HepG2 (cell line): Measurements from ENCODE around the gene HAO2. TPM values are rescaled to one million over a fixed set of nuclear protein-coding genes. Genes with fewer than 3 reads are reported as not detected.

ENCODE experiments used
- ATAC-seq: fragments of 200-7000 bp; cut with Tn5 transposase; 3 replicates; pipeline ENCODE4 v1.9.1; 2020; ENCODE audit warnings: mild to moderate bottlenecking, moderate library complexity
- BruUV-seq: library from RNA; stranded (reverse); fragments of 400-500 nt; replicated peaks from 2 replicates; lab custom pipeline; 2021; lab: Mats Ljungman, UMichigan
- CTCF ChIA-PET: fragments of 300-600 bp; formaldehyde crosslinking; extraction: SDS; loops from one replicate; lab custom pipeline; 2021; ENCODE audit warnings: low total read pairs, inconsistent platforms, low intra/inter-chr PET ratio; lab: Yijun Ruan, JAX
- POLR2A ChIA-PET: fragments of 350-600 bp; sonication (Branson Sonifier 250); formaldehyde crosslinking; loops from one replicate; lab custom pipeline; 2020; ENCODE audit warnings: antibody characterized with exemption, inconsistent platforms; lab: Yijun Ruan, JAX
- DNase-seq: peaks from one replicate; pipeline ENCODE4 v3.0.0-alpha.2; 2015; ENCODE audit warnings: low spot score
- FAIRE-seq: peaks from 3 replicates; lab custom pipeline; 2011; peaks lifted over from hg19 to GRCh38; lab: Jason Lieb, UNC
- H2AFZ ChIP-seq: one replicate; pipeline ENCODE4 v1.6.1; 2011; ENCODE audit warnings: low read length, inconsistent platforms
- H3K27ac ChIP-seq: fragments of 300-600 bp; 3 replicates; pipeline ENCODE4 v1.8.0; 2011; ENCODE audit warnings: mixed run types, mild to moderate bottlenecking, mixed read lengths, low read length, inconsistent platforms; ENCODE audit not compliant: insufficient read depth; ENCODE audit errors: extremely low read length
- H3K27me3 ChIP-seq, 2 experiments: fragments of 200-600 bp in 1 of 2; 2 replicates in 1 of 2; 3 replicates in 1 of 2; pipeline versions ENCODE4 v1.6.0 to v1.8.0; 2011; ENCODE audit warnings: low read length in 2 of 2, mild to moderate bottlenecking in 2 of 2, moderate library complexity in 2 of 2, inconsistent platforms in 1 of 2; ENCODE audit not compliant: insufficient read depth in 2 of 2, control insufficient read depth in 1 of 2
- H3K36me3 ChIP-seq, 2 experiments: fragments of 200-600 bp in 1 of 2; replicated peaks in 1 of 2; 2 replicates in 1 of 2; 3 replicates in 1 of 2; pipeline versions ENCODE4 v1.5.1 to v1.8.0; 2011; ENCODE audit warnings: low read length in 2 of 2, inconsistent platforms in 1 of 2; ENCODE audit not compliant: insufficient read depth in 2 of 2, control insufficient read depth in 1 of 2
- H3K4me1 ChIP-seq: 2 replicates; pipeline ENCODE4 v1.5.1; 2012; ENCODE audit warnings: low read length, inconsistent platforms; ENCODE audit not compliant: insufficient read depth
- H3K4me2 ChIP-seq: 2 replicates; pipeline ENCODE4 v1.6.0; 2011; ENCODE audit warnings: low read depth, low read length, inconsistent platforms
- H3K4me3 ChIP-seq, 3 experiments: fragments of 200-600 bp in 1 of 3; sonication (generic), shearing (Covaris generic) in 1 of 3; replicated peaks in 1 of 3; 2 replicates each; pipeline ENCODE4 v1.5.1; 2011 to 2016; ENCODE audit warnings: low read length in 3 of 3, inconsistent platforms in 2 of 3, low read depth in 2 of 3, mild to moderate bottlenecking in 2 of 3, control low read depth in 1 of 3, mixed read lengths in 1 of 3; ENCODE audit not compliant: insufficient read depth in 1 of 3
- H3K79me2 ChIP-seq: one replicate; pipeline ENCODE4 v1.6.1; 2011; ENCODE audit warnings: low read length, inconsistent platforms; ENCODE audit not compliant: insufficient read depth
- H3K9ac ChIP-seq: 2 replicates; pipeline ENCODE4 v1.6.0; 2011; ENCODE audit warnings: mild to moderate bottlenecking, low read depth, low read length, inconsistent platforms; ENCODE audit not compliant: insufficient read depth
- H3K9me3 ChIP-seq: 2 replicates; pipeline ENCODE4 v1.5.1; 2012; ENCODE audit warnings: mild to moderate bottlenecking, low read length
- H4K20me1 ChIP-seq: 2 replicates; pipeline ENCODE4 v1.6.0; 2011; ENCODE audit warnings: inconsistent platforms, mild to moderate bottlenecking, low read length, moderate library complexity; ENCODE audit not compliant: insufficient read depth
- CAMTA2 ChIP-seq: sonication (generic); formaldehyde crosslinking; IDR thresholded peaks from 2 replicates; pipeline ENCODE4 v1.4.0; 2020; ENCODE audit warnings: mild to moderate bottlenecking, missing genetic modification reagents, borderline replicate concordance
- HNRNPL ChIP-seq: fragments of 200-400 bp; formaldehyde crosslinking; IDR thresholded peaks from 2 replicates; pipeline ENCODE4 v1.6.1; 2017; ENCODE audit warnings: mild to moderate bottlenecking, low read depth, low read length
- KDM2A ChIP-seq: sonication (generic); formaldehyde crosslinking; IDR thresholded peaks from 2 replicates; pipeline ENCODE4 v1.4.0; 2020; ENCODE audit warnings: low read depth, missing genetic modification reagents, borderline replicate concordance
- NR2F2 ChIP-seq: IDR thresholded peaks from 2 replicates; pipeline ENCODE4 v1.6.1; 2012; ENCODE audit warnings: low read depth, inconsistent platforms, borderline replicate concordance
- POLR2A ChIP-seq, 2 experiments: IDR thresholded peaks; 2 replicates each; pipeline ENCODE4 v1.6.1; 2011; ENCODE audit warnings: low read depth in 2 of 2, low read length in 2 of 2, mild to moderate bottlenecking in 1 of 2, moderate library complexity in 1 of 2; ENCODE audit not compliant: insufficient read depth in 1 of 2
- PRMT3 ChIP-seq: sonication (generic); formaldehyde crosslinking; IDR thresholded peaks from 2 replicates; pipeline ENCODE4 v1.8.1; 2022; ENCODE audit warnings: low read depth, mild to moderate bottlenecking, moderate library complexity, missing genetic modification reagents, borderline replicate concordance
- RFXAP ChIP-seq: sonication (generic); formaldehyde crosslinking; IDR thresholded peaks from 2 replicates; pipeline ENCODE4 v1.4.0; 2020; ENCODE audit warnings: missing genetic modification reagents, borderline replicate concordance
- RORA ChIP-seq: sonication (generic); formaldehyde crosslinking; IDR thresholded peaks from 2 replicates; pipeline ENCODE4 v1.5.0; 2020; ENCODE audit warnings: mild to moderate bottlenecking, missing genetic modification reagents, moderate library complexity
- SOX6 ChIP-seq, 2 experiments: fragments of 450-650 bp in 1 of 2; sonication (generic) in 1 of 2; formaldehyde crosslinking in 1 of 2; IDR thresholded peaks; 2 replicates each; pipeline versions ENCODE4 v1.4.0 to v1.6.1; 2017 to 2020; ENCODE audit warnings: antibody characterized with exemption in 1 of 2, mild to moderate bottlenecking in 1 of 2, missing genetic modification reagents in 1 of 2
- ZNF264 ChIP-seq: sonication (generic); formaldehyde crosslinking; IDR thresholded peaks from 2 replicates; pipeline ENCODE4 v1.4.0; 2020; ENCODE audit warnings: missing genetic modification reagents
- ZNF589 ChIP-seq: sonication (generic); formaldehyde crosslinking; conservative IDR thresholded peaks from 2 replicates; pipeline ENCODE4 v1.8.0; 2022; ENCODE audit warnings: mild to moderate bottlenecking, moderate library complexity, missing genetic modification reagents
- WGBS: methylation state at CpG from one replicate; pipeline ENCODE4 v1.1.6; 2017; ENCODE audit warnings: low lambda C conversion rate; 5-methylcytosine and 5-hydroxymethylcytosine counted together
- in situ Hi-C: cut with HindIII; loops from 2 replicates; pipeline ENCODE4 v1.10.0; 2017; ENCODE audit warnings: low pct_unique_long_range_greater_than_20kb; ENCODE audit not compliant: extremely low pct_ligation_motif_present
- intact Hi-C: fragments of 100-400 bp; cut with micrococcal nuclease; formaldehyde crosslinking; loops from one replicate; pipeline ENCODE4 v1.10.0; 2022; ENCODE audit not compliant: unreplicated experiment
- polyA plus RNA-seq, 8 experiments: library from polyadenylated mRNA; depleted of rRNA in 3 of 8; stranded (reverse) in 7 of 8; unstranded in 1 of 8; fragments of >200 nt; fragmentation: Illumina TruSeq in 4 of 8; extraction: Trizol in 4 of 8; gene quantifications; 2 replicates each; pipeline versions ENCODE4 v1.2.1 to v1.2.3, GENCODE V29; 2011 to 2016; ENCODE audit warnings: low read depth in 4 of 8, missing spikeins in 1 of 8, mixed read lengths in 1 of 8; ENCODE audit not compliant: insufficient read depth in 1 of 8
- total RNA-seq, 5 experiments: library from RNA; depleted of rRNA; stranded (reverse); fragments of >200 nt; fragmentation: Illumina TruSeq; extraction: Trizol; gene quantifications; 2 replicates each; pipeline ENCODE4 v1.2.3, GENCODE V29; 2016; ENCODE audit warnings: low read depth in 1 of 5
- TF ChIP-seq, protein P1 (sequence below): sonication (generic); formaldehyde crosslinking; IDR thresholded peaks from 2 replicates; pipeline ENCODE4 v1.8.1; 2023; ENCODE audit warnings: mild to moderate bottlenecking, missing genetic modification reagents
- TF ChIP-seq, protein P2 (sequence below): sonication (generic); formaldehyde crosslinking; IDR thresholded peaks from 2 replicates; pipeline ENCODE4 v1.9.0; 2021; ENCODE audit warnings: missing genetic modification reagents, borderline replicate concordance
- TF ChIP-seq, protein P3 (sequence below): sonication (generic); formaldehyde crosslinking; IDR thresholded peaks from 2 replicates; pipeline ENCODE4 v1.4.0; 2020; ENCODE audit warnings: missing genetic modification reagents, borderline replicate concordance
- TF ChIP-seq, protein P4 (sequence below): IDR thresholded peaks from 2 replicates; pipeline ENCODE4 v1.6.1; 2016; ENCODE audit warnings: mild to moderate bottlenecking
- TF ChIP-seq, protein P5 (sequence below): IDR thresholded peaks from 2 replicates; pipeline ENCODE4 v1.6.1; 2016; ENCODE audit warnings: missing compliant biosample characterization, missing genetic modification reagents, borderline replicate concordance

HAO2 gene
- total and polyA plus RNA-seq, 2 of the 13 experiments (the other 11 are each of a cell fraction or from before 2014, with no cell fraction given), result 0.05 to 0.09 TPM

DNA sequence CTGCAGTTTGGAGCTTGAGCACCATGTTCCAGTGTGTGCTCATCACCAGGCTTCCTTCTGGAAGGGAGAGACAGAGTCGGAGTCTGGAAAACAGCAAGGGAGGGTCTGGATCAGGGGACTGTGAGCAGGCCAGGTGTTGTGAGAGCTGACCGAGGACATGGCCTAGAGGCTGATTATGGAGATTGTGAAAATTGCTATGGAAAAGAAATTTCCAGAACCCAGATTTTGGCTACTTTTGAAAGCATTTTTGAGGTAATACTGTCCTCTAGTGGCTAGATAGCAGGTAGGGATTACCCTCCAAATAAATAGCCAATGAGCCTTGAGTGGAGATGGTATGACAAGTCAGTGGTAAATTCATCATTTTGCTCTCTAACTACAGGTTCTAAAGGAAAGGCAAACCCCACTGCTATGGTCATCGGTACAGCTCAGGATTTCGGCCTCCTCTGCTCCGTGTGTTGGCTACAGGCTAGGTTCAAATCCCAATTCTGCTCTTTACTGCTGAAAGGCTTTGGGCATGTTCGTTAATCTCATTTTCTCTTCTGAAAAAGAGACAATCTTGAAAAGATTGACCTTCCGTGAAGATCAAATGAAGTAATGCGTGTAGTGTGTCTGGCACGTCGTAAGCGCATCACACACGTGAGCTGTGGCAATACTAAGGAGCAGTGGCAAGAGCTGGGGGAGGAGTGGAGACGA lies 1.0 kb upstream of the HAO2 start:
- ChIA-PET POLR2A (no interaction called here), CTCF (interaction anchor here (0.7 to 3.7 kb wide), 6 partner anchors 40 to 1290 kb away, joined by 3 to 80 read pairs (median 13); no protein-coding TSS in a partner anchor)
- H3K4me3 ChIP-seq, result no peak overlapping the region
- H3K9me3 ChIP-seq, result no peaks in the 10 kb centered on the region
- no peak overlapping the region for H3K4me2 ChIP-seq
- no peaks in the 10 kb centered on the region for H3K79me2 ChIP-seq
- H3K27me3 ChIP-seq, result no peaks in the 10 kb centered on the region
- peak; percentile 72 for ATAC-seq
- no peak overlapping the region for H3K27ac ChIP-seq
- no peak overlapping the region for H2AFZ ChIP-seq
- BruUV-seq, result no TSS peak
- intact Hi-C loops, result loop anchor here (1.0 kb wide), 2 partner anchors 81 to 92 kb away; no protein-coding TSS in a partner anchor
- peaks cover 69% of the 10 kb centered on the region for H3K4me1 ChIP-seq
- no peak overlapping the region for H3K9ac ChIP-seq
- peak; percentile 53 for DNase-seq
- H4K20me1 ChIP-seq, result no peaks in the 10 kb centered on the region
- FAIRE-seq, result peak; percentile 83
- in situ Hi-C loops, result loop anchor here (5.0 kb wide), 1 partner anchor 80 kb away; no protein-coding TSS in a partner anchor
- WGBS, result 46% methylated on average over 13 of the region's 13 CpGs
- no peaks in the 10 kb centered on the region for H3K36me3 ChIP-seq
- no peak for TF ChIP-seq POLR2A (IDR thresholded peaks at IDR 0.05; ENCODE audit: insufficient read depth in 1 of 2, low read depth in 2 of 2, low read length in 2 of 2)
- TF ChIP-seq, protein P1, sequence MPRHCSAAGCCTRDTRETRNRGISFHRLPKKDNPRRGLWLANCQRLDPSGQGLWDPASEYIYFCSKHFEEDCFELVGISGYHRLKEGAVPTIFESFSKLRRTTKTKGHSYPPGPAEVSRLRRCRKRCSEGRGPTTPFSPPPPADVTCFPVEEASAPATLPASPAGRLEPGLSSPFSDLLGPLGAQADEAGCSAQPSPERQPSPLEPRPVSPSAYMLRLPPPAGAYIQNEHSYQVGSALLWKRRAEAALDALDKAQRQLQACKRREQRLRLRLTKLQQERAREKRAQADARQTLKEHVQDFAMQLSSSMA, result no peak
- no peak for TF ChIP-seq NR2F2
- no peak for TF ChIP-seq SOX6 (IDR thresholded peaks at IDR 0.05)
- TF ChIP-seq SOX6 (CRISPR knock-in tag; IDR thresholded peaks at IDR 0.05), result no peak
- TF ChIP-seq PRMT3 (CRISPR knock-in tag), result no peak
- TF ChIP-seq KDM2A (CRISPR knock-in tag), result no peak
- TF ChIP-seq, protein P2, sequence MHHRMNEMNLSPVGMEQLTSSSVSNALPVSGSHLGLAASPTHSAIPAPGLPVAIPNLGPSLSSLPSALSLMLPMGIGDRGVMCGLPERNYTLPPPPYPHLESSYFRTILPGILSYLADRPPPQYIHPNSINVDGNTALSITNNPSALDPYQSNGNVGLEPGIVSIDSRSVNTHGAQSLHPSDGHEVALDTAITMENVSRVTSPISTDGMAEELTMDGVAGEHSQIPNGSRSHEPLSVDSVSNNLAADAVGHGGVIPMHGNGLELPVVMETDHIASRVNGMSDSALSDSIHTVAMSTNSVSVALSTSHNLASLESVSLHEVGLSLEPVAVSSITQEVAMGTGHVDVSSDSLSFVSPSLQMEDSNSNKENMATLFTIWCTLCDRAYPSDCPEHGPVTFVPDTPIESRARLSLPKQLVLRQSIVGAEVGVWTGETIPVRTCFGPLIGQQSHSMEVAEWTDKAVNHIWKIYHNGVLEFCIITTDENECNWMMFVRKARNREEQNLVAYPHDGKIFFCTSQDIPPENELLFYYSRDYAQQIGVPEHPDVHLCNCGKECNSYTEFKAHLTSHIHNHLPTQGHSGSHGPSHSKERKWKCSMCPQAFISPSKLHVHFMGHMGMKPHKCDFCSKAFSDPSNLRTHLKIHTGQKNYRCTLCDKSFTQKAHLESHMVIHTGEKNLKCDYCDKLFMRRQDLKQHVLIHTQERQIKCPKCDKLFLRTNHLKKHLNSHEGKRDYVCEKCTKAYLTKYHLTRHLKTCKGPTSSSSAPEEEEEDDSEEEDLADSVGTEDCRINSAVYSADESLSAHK (CRISPR knock-in tag), result no peak
- no peak for TF ChIP-seq HNRNPL
- TF ChIP-seq ZNF589 (CRISPR knock-in tag), result no peak
- TF ChIP-seq ZNF264, result no peak
- no peak for TF ChIP-seq RORA (CRISPR knock-in tag)
- TF ChIP-seq, protein P3, sequence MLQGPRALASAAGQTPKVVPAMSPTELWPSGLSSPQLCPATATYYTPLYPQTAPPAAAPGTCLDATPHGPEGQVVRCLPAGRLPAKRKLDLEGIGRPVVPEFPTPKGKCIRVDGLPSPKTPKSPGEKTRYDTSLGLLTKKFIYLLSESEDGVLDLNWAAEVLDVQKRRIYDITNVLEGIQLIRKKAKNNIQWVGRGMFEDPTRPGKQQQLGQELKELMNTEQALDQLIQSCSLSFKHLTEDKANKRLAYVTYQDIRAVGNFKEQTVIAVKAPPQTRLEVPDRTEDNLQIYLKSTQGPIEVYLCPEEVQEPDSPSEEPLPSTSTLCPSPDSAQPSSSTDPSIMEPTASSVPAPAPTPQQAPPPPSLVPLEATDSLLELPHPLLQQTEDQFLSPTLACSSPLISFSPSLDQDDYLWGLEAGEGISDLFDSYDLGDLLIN, result no peak
- no peak for TF ChIP-seq CAMTA2 (CRISPR knock-in tag)
- no peak for TF ChIP-seq RFXAP (CRISPR knock-in tag)
- TF ChIP-seq, protein P4, sequence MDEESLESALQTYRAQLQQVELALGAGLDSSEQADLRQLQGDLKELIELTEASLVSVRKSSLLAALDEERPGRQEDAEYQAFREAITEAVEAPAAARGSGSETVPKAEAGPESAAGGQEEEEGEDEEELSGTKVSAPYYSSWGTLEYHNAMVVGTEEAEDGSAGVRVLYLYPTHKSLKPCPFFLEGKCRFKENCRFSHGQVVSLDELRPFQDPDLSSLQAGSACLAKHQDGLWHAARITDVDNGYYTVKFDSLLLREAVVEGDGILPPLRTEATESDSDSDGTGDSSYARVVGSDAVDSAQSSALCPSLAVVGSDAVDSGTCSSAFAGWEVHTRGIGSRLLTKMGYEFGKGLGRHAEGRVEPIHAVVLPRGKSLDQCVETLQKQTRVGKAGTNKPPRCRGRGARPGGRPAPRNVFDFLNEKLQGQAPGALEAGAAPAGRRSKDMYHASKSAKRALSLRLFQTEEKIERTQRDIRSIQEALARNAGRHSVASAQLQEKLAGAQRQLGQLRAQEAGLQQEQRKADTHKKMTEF (CRISPR knock-in tag), result no peak
- TF ChIP-seq, protein P5, sequence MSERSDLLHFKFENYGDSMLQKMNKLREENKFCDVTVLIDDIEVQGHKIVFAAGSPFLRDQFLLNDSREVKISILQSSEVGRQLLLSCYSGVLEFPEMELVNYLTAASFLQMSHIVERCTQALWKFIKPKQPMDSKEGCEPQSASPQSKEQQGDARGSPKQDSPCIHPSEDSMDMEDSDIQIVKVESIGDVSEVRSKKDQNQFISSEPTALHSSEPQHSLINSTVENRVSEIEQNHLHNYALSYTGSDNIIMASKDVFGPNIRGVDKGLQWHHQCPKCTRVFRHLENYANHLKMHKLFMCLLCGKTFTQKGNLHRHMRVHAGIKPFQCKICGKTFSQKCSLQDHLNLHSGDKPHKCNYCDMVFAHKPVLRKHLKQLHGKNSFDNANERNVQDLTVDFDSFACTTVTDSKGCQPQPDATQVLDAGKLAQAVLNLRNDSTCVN (CRISPR knock-in tag), result no peak
